Eye (tissue), 1 donor: ENCODE measurements around the gene WDR46.

Experiments
- DNase-seq: peaks from one replicate; pipeline ENCODE4 v3.0.0-alpha.2; 2015

Gene WDR46

DNA sequence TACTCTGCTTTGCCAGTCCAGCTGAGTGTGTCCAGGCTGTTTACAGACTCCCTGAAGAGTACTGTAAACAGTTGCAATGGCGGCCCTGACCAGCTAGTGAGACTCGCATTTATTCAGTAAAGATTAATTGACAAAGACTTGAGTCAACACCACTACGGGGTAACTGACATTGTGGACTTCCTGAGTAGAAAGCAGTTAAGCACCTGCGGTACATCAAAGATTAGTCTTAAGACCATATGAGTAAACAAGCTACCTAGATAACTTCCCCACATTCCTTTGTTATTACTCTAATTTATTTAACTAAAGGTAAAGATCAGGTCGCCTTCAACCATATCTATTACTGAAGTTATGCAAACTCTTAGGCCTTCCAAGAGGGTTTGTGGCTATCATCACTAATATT is 30.0 kb downstream of the WDR46 start:
- no peak for DNase-seq

DNA sequence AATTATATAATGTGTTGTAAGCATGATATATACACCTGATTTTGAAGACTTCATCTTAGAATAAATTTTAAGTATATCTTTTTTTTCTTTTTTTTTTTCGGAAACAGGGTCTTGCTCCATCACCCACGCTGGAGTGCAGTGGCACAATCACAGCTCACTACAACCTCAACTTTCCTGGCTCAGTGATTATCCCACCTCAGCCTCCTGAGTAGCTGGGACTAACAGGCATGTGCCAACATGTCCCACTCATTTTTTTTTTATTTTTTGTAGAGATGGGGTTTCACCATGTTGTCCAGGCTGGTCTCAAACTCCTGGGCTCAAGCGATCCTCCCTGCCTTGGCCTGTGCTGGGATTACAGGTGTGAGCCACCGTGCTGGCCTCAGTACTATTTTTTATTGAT is 34.4 kb downstream of the WDR46 start:
- DNase-seq = no peak

DNA sequence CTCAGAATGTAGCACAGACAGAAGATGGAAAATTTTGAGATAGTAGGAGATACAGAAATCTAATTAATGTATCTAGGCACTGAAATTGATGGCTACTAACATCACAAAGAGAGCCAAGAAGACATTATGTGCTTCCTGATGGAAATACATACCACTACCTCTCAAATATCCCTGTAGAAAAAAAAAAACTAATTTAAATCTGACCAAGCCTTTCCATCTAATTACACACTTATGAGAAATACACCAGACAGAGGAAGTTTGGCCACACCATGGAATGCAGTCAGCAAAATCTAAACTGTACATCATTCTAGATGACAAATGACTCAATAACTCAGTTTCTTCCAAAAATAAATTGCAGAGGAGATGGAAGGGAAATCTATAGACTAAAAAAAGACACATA is 36.3 kb downstream of the WDR46 start:
- no peak for DNase-seq

DNA sequence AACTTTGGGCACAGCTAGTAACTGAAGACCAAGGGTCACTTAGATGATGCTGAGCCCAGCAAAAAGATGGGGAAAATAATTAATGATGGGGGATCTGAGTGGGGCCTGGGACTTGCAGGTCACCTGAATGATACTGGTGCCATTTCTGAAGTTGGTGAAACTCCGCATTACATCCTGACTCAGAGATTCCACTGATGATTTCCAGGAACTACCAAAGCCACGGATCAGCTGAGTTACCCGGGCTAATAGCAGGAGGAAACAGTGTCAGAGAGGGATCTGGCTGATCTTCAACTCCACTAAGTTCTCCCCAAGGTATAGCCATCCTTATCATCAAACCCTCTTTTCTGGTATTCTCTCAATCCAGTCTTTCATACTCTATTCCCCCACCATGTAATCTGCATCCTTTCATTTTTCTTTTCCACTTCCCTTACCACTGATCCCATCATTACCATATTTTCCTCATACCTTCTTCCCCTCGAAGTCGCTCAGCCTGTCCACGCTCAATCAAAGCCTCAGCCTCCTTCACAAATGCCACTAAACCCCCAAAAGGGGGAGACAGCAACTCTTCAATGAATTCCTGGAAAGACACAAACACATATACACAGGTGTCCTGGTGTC is 37.5 kb downstream of the WDR46 start:
- no peak for DNase-seq

DNA sequence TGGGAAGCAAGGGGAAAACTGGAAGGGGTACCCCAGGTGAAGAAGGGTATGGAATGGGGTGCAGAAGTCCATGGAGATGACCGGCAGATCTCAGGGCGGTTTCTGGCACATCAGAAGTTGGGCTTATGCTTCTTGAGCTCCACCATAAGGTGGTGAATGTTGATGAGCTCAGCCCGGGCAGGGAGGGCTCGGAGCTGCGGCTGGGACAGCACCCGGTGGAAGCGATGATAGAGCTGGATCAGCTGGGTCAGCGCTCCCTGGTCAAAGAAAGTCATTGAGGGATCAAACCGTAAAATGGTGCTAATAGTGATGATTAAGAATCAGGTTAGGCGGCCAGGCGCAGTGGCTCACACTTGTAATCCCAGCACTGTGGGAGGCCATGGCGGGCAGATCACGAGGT is 38.3 kb downstream of the WDR46 start:
- DNase-seq = no peak

DNA sequence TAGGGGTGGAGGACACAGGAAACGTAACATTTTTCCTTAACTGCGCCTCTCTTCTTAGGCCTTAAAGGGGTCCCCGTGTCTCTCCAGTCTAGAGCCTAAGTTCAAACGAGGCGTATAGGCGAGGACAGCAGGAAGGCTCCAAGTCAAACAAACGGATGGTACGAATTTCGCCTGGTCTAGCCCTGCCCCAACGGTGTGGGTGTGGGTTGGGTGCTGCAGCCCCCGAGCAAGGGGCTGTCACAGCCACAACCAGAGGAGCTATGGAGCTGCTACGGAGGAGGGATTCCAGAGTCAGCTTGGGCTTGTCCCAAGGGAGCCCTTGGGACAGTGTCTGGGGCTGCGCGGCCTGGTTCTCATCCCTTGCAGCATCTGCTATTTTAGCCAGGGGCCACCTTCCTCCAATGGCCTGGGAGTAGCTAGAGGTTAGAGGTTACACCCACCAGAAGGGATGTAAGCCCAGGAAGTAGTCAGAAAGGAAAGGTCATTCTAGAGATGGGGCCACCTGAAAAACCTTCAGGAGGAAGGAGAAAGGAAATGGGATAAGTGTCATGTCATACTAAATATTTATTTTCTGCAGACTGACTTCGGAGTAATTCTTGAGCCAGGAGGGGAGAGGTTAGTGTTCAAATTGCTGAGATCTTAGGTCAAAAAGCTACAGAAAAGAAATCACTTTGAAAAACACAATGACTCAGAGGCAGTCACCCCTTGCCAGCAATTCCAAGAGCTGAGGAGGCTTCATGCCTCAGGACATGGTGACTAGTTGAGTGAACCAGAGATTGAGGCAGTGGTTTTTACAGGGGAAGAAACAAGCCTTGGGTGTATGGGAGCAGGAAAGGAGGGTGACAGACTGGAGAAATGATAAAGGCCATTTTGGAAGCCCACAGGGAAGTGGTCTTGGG is 39.1 kb downstream of the WDR46 start:
- peak; percentile 8 for DNase-seq

DNA sequence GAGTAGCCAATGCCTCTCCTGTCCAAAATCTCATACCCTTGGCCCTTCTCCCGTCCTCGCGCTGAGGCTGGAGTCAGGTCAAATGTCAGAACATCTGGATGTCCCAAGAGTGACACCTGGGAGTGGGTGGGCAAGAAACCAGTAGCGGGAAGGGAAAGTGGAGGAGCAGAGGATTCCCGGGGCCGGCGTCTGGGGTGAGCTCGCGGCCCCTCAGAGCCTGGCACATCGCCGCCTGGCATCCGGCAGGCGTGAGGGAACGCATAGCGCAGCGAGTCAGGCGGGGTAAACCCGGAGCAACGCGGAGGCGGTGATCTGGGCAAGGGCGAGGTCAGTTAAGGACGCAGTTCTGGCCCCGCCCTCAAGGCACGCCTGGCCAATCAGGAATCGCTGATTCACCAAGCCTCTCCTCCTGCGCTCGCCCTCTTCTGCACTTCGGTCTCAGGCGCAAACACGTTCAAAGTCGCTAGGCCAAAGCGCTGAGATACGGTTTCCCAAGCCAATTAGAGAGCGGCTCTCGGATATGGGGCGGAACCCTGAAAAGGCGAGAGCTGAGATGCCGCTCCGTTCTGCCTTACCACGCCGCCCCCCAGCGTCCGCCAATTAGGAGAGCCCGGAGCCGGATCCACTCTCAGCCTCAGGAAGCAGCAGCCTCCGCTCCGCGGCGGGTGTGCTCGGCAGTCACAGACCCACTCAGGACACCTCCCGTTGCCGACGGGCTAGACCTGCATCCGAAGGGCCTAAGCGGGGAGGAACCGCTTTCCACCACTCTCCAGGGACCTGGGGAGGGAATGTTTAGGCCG is 39.9 kb downstream of the WDR46 start:
- DNase-seq = peak; percentile 98

DNA sequence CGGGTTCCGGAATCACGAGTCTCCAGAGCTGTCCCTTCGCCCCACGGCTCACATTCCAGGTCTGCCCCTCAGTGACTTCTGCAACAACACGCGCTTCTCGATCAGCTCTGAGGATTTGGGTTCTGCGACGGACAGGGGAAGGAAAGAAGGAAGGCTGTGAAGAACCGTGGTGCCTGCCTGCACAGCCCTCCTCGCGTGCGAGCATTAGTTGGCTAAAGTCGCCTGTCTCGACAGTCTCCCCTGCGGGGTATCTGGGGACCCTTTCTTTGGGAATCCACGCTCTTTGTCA is 40.5 kb downstream of the WDR46 start:
- DNase-seq = peak; percentile 82

DNA sequence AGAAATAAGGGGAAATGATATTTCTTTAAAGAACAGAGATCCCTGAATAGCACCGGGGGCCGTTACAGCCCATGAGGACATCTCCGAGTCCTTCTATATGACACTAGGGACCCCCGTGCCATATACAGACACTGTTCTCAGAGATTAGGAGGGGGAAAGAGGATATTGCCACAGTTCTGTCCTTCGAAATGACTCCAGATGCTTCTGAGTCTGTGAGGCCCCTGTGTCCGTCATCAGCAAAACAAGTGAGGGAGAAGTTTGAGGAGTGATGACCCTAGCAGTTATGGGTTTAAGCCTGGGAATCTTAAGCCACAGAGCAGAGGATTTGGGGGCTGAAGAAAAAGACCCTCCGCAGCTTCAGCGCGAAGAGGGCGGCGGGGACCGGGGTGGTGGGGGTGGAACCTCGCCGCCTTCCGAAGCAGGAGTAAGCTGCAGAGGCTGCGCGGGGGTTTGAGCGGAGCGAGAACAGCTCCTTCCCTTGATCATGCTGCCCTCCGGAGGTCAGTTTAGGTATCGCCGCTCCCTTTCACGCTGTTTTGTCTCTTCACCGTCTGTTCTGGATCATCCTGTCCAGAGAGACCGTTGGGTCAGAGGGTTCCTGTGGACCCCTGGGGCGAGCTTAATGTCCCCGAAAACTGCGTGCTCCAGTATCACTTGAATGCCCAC is 40.9 kb downstream of the WDR46 start:
- peak; percentile 97 for DNase-seq

DNA sequence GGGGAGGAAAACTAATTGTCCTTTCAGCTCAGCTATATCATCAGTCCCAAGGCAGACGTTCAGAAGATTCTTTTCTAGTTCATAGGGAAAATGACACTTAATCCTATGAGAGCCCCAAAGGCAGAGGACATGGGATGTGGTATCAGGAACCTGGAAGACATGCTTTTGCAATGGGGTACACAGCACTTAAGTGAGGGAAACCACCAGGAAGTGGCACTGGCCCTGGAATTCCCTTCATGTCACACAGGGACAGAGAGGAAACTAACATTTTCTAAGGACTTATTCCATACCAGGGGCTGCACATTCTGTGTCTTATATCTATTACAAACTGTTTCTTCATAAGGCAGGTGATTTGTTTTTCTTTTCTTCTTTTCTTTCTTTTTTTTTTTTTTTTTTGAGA is 45.6 kb downstream of the WDR46 start:
- DNase-seq = no peak

DNA sequence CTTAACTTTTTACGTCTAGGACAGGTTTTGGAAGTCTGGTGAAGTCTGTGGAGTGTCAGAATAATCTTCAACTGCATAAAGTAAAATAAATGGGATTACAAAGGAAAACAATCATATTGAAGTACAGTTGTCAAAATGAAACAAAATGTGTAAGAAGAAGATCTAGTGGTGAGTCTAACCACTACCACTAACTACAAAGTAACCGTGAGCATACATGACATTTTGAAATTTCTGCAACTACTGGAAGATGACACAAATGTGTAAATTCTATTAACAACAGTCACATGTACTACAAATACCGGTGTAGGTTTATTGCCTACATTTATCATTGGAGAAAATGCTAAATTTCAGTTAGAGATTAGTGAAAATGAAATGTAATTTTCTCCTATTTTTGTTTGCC is 47.1 kb downstream of the WDR46 start:
- DNase-seq = no peak

DNA sequence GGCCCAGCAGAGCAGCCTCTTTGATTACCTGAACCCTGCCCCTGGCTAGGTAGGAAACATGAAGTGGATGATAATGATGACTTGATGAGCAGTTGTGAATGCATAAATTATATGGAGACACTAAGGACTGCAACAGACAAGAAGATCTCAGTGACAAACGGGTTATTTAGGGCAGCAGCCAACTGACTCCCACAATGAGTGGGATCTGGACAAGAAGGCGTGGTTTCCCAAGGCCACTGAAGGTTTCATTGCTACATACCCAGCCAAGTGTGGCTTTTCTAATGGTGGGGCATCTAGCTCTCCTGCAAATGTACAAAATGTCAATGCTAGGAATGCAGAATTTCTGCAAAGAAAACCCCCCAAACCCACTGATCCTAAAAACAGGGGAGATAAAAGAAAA is 51.3 kb downstream of the WDR46 start:
- no peak for DNase-seq

DNA sequence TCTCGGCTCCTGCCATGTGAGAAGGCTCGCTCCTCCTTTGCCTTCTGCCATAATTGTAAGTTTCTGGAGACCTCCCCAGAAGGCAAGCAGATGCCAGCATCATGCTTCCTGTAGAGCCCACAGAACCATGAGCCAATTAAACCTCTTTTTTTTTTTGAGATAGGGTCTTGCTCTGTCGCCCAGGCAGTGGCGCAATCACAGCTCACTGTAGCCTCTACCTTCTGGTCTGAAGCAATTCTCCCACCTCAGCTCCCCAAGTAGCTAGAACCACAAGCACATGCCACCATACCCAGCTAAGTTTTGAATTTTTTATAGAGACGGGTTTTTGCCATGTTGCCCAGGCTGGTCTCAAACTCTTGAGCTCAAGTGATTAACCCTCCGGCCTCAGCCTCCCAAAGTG is 52.2 kb downstream of the WDR46 start:
- no peak for DNase-seq

DNA sequence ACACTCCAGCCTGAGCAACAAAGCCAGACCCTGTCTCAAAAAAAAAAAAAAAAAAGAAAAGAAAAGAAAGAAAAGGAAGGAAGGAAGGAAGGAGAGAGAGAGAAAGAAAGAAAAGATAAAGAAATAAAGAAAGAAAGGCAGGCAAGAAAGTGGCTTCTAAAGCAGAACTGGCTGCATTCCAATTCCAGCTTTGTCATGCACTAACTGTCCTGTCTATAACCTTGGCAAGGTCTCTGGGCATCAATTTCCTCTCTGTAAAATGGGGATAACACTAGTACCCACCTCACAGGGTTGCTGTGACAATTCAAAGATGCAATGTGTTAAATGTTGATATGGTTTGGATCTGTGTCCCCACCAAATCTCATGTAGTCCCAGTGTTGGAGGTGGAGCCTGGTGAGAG is 52.7 kb downstream of the WDR46 start:
- no peak for DNase-seq

DNA sequence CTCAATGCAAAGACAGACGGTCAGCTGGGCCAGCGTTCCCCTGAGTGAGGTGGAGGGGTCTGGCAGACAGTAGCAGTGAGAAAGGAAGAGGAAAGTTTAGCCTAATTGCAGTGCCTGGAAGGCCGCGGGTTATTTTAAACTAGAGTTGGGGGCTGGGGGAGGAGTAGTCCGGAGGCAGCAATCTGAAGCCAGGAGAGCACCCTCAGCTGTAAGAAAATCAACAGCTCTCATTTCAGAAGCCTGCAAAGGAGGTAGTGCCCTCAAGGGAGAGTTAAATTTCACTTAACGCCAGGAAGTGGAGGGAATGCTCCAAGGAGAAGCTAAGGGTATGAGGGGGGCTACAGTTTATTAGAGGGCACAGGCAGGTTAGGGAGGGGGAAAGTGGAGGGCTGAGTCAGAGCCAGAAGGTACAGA is 53.8 kb downstream of the WDR46 start:
- peak; percentile 1 for DNase-seq
